Measurements from ENCODE around the gene GCN1.

GRCh38 chr12:120095331-120095730, 99.2 kb downstream of the GCN1 start:
- TF ChIP-seq BHLHE40 (IDR thresholded peaks at IDR 0.05; ENCODE audit: low read depth, low read length) (no peak), HOXB5 (CRISPR knock-in tag; IDR thresholded peaks at IDR 0.05) (no peak), POLR2A (IDR thresholded peaks at IDR 0.05; ENCODE audit: low read length) (no peak), CTCF (IDR thresholded peaks at IDR 0.05) (no peak), CEBPB (IDR thresholded peaks at IDR 0.05) (no peak), EP300 (IDR thresholded peaks at IDR 0.05) (no peak), JUN (IDR thresholded peaks at IDR 0.05) (no peak), JUNB (IDR thresholded peaks at IDR 0.05) (no peak), FOXS1 (CRISPR knock-in tag; IDR thresholded peaks at IDR 0.05) (no peak)
- TF ChIP-seq, protein P1, sequence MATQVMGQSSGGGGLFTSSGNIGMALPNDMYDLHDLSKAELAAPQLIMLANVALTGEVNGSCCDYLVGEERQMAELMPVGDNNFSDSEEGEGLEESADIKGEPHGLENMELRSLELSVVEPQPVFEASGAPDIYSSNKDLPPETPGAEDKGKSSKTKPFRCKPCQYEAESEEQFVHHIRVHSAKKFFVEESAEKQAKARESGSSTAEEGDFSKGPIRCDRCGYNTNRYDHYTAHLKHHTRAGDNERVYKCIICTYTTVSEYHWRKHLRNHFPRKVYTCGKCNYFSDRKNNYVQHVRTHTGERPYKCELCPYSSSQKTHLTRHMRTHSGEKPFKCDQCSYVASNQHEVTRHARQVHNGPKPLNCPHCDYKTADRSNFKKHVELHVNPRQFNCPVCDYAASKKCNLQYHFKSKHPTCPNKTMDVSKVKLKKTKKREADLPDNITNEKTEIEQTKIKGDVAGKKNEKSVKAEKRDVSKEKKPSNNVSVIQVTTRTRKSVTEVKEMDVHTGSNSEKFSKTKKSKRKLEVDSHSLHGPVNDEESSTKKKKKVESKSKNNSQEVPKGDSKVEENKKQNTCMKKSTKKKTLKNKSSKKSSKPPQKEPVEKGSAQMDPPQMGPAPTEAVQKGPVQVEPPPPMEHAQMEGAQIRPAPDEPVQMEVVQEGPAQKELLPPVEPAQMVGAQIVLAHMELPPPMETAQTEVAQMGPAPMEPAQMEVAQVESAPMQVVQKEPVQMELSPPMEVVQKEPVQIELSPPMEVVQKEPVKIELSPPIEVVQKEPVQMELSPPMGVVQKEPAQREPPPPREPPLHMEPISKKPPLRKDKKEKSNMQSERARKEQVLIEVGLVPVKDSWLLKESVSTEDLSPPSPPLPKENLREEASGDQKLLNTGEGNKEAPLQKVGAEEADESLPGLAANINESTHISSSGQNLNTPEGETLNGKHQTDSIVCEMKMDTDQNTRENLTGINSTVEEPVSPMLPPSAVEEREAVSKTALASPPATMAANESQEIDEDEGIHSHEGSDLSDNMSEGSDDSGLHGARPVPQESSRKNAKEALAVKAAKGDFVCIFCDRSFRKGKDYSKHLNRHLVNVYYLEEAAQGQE (IDR thresholded peaks at IDR 0.05), result no peak
- TF ChIP-seq, protein P2, sequence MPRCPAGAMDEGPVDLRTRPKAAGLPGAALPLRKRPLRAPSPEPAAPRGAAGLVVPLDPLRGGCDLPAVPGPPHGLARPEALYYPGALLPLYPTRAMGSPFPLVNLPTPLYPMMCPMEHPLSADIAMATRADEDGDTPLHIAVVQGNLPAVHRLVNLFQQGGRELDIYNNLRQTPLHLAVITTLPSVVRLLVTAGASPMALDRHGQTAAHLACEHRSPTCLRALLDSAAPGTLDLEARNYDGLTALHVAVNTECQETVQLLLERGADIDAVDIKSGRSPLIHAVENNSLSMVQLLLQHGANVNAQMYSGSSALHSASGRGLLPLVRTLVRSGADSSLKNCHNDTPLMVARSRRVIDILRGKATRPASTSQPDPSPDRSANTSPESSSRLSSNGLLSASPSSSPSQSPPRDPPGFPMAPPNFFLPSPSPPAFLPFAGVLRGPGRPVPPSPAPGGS (IDR thresholded peaks at IDR 0.05), result no peak
